Osteoblast (primary cell): ENCODE results near the gene YTHDF1. TPM values are rescaled to one million over a fixed set of nuclear protein-coding genes. Genes with fewer than 3 reads are reported as not detected.

Experiments used
- DNase-seq: peaks from one replicate; pipeline ENCODE4 v3.0.0; 2011; ENCODE audit warnings: low spot score, mixed read lengths; ENCODE audit not compliant: insufficient read length; ENCODE audit errors: missing footprints
- H2AFZ ChIP-seq: 2 replicates; pipeline ENCODE4 v1.6.0; 2011; ENCODE audit warnings: mild to moderate bottlenecking, low read length
- H3K27ac ChIP-seq: 2 replicates; pipeline ENCODE4 v1.5.1; 2011; ENCODE audit warnings: mild to moderate bottlenecking, low read depth, low read length, moderate library complexity
- H3K27me3 ChIP-seq: 2 replicates; pipeline ENCODE4 v1.6.0; 2012; ENCODE audit warnings: mild to moderate bottlenecking, control low read depth, inconsistent platforms, low read length, moderate library complexity; ENCODE audit not compliant: insufficient read depth
- H3K36me3 ChIP-seq: 2 replicates; pipeline ENCODE4 v1.5.1; 2011; ENCODE audit warnings: mild to moderate bottlenecking, low read length, control low read depth, moderate library complexity; ENCODE audit not compliant: insufficient read depth
- H3K4me1 ChIP-seq: 2 replicates; pipeline ENCODE4 v1.5.1; 2011; ENCODE audit warnings: mild to moderate bottlenecking, low read length, control low read depth, moderate library complexity; ENCODE audit not compliant: insufficient read depth
- H3K4me2 ChIP-seq: 2 replicates; pipeline ENCODE4 v1.6.0; 2011; ENCODE audit warnings: mild to moderate bottlenecking, low read length; ENCODE audit not compliant: insufficient read depth
- H3K4me3 ChIP-seq: fragments of 200-600 bp; sonication (generic); 3 replicates; pipeline ENCODE4 v1.5.1; 2012; ENCODE audit warnings: mild to moderate bottlenecking, low read length, inconsistent platforms; ENCODE audit not compliant: insufficient read depth
- H3K79me2 ChIP-seq: 2 replicates; pipeline ENCODE4 v1.6.0; 2012; ENCODE audit warnings: mild to moderate bottlenecking, low read length, control low read depth, inconsistent platforms; ENCODE audit not compliant: insufficient read depth
- H3K9me3 ChIP-seq: 2 replicates; pipeline ENCODE4 v1.5.1; 2011; ENCODE audit warnings: low read depth, low read length, control low read depth
- H4K20me1 ChIP-seq: 2 replicates; pipeline ENCODE4 v1.6.0; 2012; ENCODE audit warnings: mild to moderate bottlenecking, low read length, control low read depth; ENCODE audit not compliant: insufficient read depth
- CTCF ChIP-seq: IDR thresholded peaks from 2 replicates; pipeline ENCODE4 v1.5.1; 2011; ENCODE audit warnings: mild to moderate bottlenecking, low read depth, low read length, moderate library complexity; ENCODE audit errors: extremely low read depth
- total RNA-seq: library from RNA; depleted of rRNA; stranded (reverse); fragments of >200 nt; gene quantifications from 2 replicates; pipeline ENCODE4 v1.2.3, GENCODE V29; 2012

Gene YTHDF1
- total RNA-seq, 1 donor = 23.9 TPM

- Histone ChIP-seq H3K36me3 (no peaks in the 10 kb centered on the region), H3K27ac (no peak overlapping the region), H4K20me1 (no peaks in the 10 kb centered on the region), H2AFZ (no peak overlapping the region), H3K9me3 (no peaks in the 10 kb centered on the region), H3K27me3 (peaks cover 41% of the 10 kb centered on the region), H3K4me2 (no peak overlapping the region), H3K4me1 (no peaks in the 10 kb centered on the region), H3K4me3 (no peak overlapping the region), H3K79me2 (no peaks in the 10 kb centered on the region)
- peak; percentile 86 for DNase-seq
- TF ChIP-seq CTCF = no peak
Measured at GRCh38 chr20:63248835-63249591, 33.1 kb upstream of the YTHDF1 start.

DNA sequence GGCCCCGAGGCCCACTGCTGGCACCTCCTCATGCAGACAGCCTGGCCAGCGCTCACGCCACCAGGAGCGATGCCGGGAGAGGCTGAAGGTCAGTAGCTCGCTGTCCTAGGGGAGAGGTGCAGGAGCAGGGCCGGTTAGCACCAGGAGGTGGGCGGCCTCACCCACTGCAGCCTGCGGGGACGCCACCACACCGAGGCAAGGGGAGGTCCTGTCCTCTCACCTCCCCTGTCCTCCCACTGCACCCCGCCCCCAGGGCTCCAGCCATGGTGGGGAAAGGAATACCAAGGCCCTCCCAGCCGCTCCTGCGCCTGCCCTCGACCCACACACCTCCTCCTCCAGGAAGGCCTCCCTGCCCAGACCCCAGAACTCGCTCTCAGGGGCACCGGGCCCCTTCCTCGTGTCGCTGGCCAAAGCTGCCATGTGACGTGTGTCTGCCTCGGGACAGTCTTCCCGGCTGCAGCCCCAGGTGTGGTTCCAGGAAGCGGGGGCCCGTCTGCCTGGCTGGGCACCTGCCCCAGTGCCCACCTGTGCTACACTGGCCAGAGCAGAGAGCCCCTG lies 31.8 kb upstream of the YTHDF1 start:
- H3K79me2 ChIP-seq = no peaks in the 10 kb centered on the region
- H4K20me1 ChIP-seq = no peaks in the 10 kb centered on the region
- DNase-seq = peak; percentile 80
- H2AFZ ChIP-seq = no peak overlapping the region
- H3K4me2 ChIP-seq = no peak overlapping the region
- no peaks in the 10 kb centered on the region for H3K9me3 ChIP-seq
- peaks cover 32% of the 10 kb centered on the region for H3K27me3 ChIP-seq
- no peak overlapping the region for H3K4me3 ChIP-seq
- TF ChIP-seq CTCF = no peak
- H3K36me3 ChIP-seq = no peaks in the 10 kb centered on the region
- H3K4me1 ChIP-seq = no peaks in the 10 kb centered on the region
- H3K27ac ChIP-seq = no peak overlapping the region

- H3K79me2 ChIP-seq = no peaks in the 10 kb centered on the region
- peaks cover 21% of the 10 kb centered on the region for H3K27me3 ChIP-seq
- H2AFZ ChIP-seq = no peak overlapping the region
- H3K4me2 ChIP-seq = peak overlapping the region; percentile 36
- no peak overlapping the region for H3K4me3 ChIP-seq
- H3K36me3 ChIP-seq = no peaks in the 10 kb centered on the region
- no peaks in the 10 kb centered on the region for H3K9me3 ChIP-seq
- peak; percentile 80 for DNase-seq
- no peaks in the 10 kb centered on the region for H4K20me1 ChIP-seq
- H3K4me1 ChIP-seq = no peaks in the 10 kb centered on the region
- H3K27ac ChIP-seq = no peak overlapping the region
- TF ChIP-seq CTCF = no peak
Measured at GRCh38 chr20:63246490-63247288, 30.8 kb upstream of the YTHDF1 start.

DNA sequence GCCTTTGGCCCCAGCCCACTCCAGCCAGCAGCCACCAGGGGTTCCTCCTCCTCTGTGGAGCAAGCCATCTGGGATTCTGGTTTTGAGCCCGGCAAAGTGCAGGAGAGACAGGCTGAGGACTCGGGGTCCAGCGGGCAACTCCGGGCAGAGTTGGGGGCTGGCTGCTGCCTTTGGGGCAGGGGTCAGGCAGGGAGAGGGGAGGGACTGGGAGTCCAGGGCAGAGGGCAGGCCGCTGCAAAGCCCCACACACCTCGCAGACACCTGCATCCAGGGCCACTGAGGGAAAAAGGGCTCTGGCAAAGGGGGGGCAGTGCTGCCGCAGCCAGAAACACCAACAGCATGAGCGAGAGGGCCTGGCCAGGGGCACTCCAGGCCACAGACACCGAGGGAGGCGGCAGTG lies 28.5 kb upstream of the YTHDF1 start:
- H3K27me3 ChIP-seq = peaks cover 20% of the 10 kb centered on the region
- H4K20me1 ChIP-seq = no peaks in the 10 kb centered on the region
- no peak overlapping the region for H3K27ac ChIP-seq
- no peaks in the 10 kb centered on the region for H3K9me3 ChIP-seq
- no peak overlapping the region for H3K4me3 ChIP-seq
- no peaks in the 10 kb centered on the region for H3K4me1 ChIP-seq
- H3K36me3 ChIP-seq = no peaks in the 10 kb centered on the region
- no peak overlapping the region for H3K4me2 ChIP-seq
- H2AFZ ChIP-seq = no peak overlapping the region
- no peaks in the 10 kb centered on the region for H3K79me2 ChIP-seq
- DNase-seq = no peak
- TF ChIP-seq CTCF = no peak
